ENCODE results near the gene HOXB7.

DNA sequence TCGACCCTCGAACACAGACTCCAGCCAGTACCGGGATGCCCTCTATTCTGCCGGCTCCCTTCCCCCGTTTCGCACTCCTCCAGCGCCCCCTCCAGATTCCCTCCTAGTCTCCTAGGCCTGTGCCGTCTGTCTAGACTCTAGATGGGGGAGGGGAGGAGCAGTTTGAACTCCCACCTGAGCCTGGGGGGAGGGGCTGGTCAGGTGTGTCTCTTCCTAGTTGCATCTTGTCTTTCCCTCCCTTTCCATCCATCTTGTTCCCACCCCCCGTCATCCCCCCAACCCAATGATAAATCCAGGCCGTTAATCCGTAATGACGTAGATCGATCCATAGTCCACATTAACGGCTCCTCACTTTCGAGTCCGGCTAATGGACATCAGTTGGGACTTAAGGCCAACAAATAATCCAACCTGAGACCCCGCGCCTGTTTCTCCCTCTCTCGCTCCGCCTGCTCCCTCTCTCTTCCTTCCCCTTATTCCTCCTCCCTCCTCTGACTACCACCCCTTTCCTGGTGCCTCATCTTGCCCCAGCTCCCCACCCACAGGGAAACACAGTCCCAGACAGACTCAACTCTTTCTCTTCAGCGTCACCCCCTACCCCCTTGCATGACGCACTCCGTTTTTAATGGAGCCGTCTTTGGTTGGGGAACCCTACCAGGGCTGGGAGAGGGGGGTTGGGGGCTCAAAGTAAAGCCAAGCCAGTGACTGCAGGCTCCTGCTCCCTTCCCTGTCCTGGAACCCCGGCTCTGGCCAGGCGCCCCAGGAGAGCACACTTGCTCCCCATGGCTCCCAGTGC is 13.9 kb downstream of the HOXB7 start:
- TF ChIP-seq, protein P1, sequence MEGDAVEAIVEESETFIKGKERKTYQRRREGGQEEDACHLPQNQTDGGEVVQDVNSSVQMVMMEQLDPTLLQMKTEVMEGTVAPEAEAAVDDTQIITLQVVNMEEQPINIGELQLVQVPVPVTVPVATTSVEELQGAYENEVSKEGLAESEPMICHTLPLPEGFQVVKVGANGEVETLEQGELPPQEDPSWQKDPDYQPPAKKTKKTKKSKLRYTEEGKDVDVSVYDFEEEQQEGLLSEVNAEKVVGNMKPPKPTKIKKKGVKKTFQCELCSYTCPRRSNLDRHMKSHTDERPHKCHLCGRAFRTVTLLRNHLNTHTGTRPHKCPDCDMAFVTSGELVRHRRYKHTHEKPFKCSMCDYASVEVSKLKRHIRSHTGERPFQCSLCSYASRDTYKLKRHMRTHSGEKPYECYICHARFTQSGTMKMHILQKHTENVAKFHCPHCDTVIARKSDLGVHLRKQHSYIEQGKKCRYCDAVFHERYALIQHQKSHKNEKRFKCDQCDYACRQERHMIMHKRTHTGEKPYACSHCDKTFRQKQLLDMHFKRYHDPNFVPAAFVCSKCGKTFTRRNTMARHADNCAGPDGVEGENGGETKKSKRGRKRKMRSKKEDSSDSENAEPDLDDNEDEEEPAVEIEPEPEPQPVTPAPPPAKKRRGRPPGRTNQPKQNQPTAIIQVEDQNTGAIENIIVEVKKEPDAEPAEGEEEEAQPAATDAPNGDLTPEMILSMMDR (IDR thresholded peaks at IDR 0.05), result no peak
- TF ChIP-seq POLR2A (IDR thresholded peaks at IDR 0.05) (no peak), EP300 (IDR thresholded peaks at IDR 0.05) (no peak)
